ENCODE measurements around the gene MEGF9.

MEGF9 gene

DNA sequence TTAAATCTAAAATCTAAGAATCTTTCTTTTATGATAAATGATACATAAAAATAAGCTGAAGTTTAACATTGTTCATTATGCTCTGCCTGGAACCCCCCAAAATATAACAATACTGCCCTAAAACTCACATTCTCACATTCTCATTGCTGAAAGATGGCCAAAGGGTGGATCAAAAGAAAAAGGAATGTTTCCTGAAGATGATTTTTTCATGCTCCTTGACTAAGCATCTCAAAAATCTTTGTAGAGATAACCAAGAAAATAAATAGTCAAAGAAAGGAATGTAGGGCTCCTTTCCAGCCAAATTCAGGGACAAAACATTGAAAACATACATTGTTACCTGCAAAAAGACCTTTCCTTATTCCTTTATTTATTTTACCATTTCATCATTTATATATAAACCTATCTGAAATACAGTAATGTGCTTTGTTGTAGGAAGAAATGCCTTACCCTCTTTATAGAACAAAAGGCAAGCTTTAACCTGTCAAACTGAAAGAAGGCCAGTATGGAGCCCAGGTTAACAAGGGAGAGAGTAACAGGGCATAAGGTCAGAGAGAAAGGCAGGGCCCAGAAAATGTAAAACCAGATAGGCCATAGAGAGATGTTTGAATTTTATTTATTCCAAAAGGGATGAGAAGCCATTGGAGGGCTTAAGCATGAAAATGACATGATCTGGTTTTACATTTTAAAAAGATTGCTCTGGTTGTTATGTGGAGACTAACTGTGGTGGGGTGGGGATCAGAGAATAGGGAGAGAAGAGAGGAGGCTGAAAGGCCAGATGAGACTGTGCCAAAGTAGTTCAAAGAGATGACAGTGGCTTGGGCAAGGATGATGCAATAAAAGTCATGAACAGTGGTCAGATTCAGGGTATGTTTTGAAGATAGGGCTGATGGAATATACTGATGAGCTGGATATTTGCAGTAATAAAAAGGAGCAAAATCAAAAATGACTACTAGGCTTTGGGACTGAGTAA is 97.0 kb downstream of the MEGF9 start:
- no peak for DNase-seq

DNA sequence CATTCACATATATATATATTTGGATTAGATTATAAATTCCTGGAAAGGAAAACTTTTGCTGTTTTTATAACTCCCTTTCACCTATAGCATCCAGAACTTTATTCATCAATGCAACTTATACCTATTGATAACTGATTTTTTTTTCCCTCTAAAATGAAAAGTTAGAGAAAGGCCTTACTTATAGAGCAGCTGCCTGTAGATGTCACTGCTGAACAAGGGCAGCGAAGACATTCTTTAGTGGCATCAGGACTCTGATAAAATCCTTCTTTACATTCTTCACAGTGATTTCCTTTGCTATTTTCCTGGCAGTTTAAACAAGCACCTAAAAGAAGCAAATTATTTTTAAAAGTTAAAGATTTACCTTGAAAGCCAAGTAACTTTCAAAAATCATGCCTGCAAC is 102.1 kb downstream of the MEGF9 start:
- no peak for DNase-seq

DNA sequence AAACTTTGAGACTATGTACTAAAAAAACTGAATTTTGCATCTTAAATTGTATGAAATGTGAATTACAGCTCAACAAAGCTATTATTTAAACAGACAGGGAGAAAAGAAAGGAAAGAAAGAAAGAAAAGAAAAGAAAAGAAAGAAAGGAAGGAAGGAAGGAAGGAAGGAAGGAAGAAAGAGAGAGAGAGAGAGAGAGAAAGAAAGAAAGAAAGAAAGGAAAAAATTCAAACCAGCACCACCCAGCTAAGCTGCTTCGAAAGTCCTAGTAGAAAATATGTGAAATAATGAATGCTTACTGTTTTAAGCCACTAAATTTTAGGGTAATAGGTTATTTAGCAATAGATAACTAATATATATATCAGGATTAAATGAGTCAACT is 102.6 kb downstream of the MEGF9 start:
- DNase-seq: no peak

DNA sequence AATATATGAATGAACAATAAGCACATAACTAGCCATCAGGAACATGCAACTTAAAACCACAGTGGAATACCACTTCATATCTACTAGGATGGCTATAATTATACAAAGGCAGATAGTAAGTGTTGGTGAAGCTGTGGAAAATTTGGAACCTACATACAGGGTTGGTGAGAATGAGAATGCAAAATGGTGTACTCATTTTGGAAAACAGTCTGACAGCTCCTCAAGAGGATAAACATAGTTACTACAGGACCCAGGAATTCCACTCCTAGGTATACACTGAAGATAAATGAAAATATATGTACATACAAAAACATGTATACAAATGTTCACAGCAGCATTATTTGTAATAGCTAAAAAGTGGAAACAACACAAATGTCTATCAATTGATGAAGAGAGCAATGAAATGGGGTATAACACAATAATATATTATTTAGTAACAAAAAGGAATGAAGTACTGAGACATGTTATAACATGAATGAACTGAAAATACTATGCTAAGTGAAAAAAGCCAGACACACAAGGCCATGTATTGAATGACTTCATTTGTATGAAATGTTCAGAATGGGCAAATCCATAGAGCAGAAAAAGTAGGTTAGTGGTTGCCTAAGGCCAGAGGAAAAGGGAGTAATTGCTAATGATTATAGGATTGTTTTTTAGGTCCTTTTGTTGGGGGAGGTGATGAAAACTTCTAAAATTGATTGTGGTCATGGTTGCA is 103.1 kb downstream of the MEGF9 start:
- DNase-seq: no peak

GRCh38 chr9:120609636-120610035 is 104.6 kb downstream of the MEGF9 start:
- no peak for DNase-seq

- DNase-seq: no peak
Observed at GRCh38 chr9:120608421-120608820, 105.8 kb downstream of the MEGF9 start.

DNA sequence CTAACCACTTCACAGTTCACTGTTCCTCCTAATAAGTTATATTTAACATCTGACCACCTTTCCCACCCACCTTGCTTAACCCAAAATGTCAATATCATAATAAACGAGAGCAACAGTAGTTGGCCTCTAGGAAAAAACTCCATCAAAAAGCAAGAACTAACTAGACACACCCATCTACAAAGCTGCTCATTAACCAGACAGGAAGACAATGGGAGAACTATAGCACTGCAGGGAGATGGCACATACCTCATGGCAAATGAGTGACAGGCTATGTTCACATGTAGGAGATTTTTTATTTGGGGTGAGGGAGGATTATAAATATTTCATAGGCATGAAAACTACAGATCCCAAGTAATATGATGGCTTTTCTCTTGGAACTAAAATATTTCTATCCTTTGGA is 110.7 kb downstream of the MEGF9 start:
- DNase-seq: no peak

DNA sequence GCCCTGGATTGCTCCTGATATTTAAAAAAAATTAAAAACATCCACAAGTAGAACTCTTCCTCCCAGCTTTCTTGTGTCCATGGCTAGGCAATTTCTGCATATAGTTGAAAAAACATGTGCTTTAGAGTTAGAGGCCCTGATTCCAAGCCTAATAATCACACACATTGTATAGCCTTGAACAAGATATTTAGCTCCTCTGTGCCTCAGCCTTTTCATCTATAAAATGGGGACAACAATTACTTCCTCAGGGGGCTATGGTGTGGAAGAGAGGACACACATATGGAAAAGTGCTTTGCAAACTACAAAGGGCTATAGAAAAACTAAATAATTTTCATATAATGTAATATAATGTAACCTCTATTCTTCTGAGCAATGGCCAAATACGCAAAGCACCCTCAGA is 111.3 kb downstream of the MEGF9 start:
- DNase-seq: no peak

DNA sequence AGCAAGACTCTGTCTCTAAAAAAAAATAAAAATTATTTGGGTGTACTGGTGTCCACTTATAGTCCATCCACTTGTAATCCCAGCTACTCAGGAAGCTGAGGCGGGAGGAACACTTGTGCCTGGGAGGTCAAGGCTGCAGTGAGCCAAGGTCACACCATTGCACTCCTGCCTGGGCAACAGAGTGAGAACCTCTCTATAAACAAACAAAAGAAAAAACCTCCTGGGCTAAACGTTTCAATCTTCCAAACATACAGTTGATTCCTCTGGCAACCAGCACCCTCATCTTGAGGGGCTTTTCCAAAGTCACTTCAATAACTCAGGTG is 120.4 kb downstream of the MEGF9 start:
- DNase-seq: no peak

DNA sequence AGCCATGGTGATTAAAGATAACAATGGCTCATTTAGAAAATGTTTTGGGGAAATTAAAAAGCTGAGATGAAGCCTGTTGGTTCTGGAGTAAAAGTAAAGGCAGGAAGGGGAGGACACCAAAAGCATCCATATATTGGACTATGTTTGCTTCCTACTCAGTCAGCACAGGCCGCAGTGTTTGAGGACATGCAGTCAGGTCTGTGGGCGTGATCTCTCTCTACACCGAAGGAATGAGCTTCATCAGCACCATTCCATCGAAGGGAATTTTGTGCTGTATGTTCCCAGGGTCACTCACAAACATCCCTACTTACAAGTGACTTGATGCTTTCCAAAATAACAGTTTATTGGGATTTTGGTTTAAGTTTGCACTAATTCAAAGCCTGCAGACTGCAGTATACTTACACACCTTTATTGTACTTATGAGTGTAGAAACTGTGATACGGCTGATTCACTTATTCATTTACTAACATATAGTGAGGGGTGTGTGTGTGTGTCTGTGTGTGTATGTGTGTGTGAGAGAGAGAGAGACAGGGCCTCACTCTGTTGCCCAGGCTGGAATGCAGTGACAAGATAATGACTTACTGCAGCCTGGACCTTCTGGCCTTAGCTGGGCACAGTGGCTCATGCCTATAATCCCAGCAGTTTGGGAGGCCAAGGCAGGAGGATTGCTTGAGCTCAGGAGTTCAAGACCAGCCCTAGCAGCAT is 120.9 kb downstream of the MEGF9 start:
- DNase-seq: no peak

- DNase-seq: no peak
Observed at GRCh38 chr9:120592210-120592609, 122.1 kb downstream of the MEGF9 start.

DNA sequence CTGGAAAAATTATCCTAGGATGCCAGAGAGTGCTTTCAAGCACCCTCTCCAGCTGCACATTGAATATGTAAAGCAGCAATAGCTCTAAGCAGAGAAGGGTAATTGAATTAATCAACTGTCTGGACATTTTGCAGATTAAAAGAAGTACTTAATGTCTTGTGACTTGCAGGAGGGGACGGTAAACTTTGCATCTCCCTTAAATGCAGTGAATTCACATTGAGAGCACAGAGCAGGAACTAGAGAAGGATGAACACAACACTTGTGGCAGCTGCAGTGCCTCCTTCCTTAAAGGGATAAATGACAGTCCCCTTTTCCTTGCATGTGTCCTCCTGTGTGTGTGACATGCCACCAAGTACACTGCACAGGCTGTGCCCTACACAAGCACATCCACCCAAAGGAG is 126.9 kb downstream of the MEGF9 start:
- DNase-seq: no peak

DNA sequence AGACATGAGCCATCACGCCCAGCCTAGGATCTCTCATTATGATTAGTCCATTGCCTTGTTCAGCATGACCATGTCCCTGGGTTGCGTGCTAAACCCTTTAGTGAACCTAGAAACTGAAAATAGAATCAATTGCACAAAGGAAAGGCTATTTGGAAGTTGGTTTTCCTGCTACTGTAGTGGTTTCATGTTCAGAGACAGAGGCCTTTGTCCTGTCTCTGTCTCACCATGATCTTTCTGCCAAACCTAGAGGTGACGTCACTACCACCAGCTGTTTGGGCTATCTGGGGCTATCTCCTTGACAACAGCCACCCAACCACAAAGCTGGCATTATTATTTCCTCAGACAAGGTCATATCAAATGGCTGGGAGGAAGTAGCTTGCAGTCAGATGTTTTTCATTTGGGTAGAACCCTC is 130.3 kb downstream of the MEGF9 start:
- peak; percentile 52 for DNase-seq

GRCh38 chr9:120580051-120580896 is 134.0 kb downstream of the MEGF9 start, which contains the start of gene CDK5RAP2:
TSS of gene CDK5RAP2 (minus strand) at chr9:120580167. CDS start at chr9:120579978, 189 bp downstream.
- DNase-seq: peak; percentile 99

GRCh38 chr9:120579139-120580050 is 134.9 kb downstream of the MEGF9 start:
- DNase-seq: no peak

DNA sequence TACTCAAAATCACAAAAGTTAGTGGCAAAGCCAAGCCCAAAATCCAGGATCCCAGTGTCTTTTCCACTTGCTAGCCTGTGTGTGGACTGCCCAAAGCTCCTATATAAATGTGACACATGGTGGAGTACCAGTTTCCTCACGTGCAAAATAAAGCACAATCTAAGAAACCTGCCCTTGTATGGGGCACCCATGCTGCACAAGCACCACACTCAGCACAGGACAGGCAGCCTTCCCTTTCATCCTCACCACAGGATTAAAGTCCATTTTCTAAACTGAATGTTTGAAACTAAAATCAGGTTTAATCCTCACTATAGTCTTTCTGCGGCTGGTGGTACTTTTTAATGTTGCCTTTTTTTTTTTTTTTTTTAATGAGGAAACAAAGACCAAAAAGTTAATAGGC is 139.8 kb downstream of the MEGF9 start:
- DNase-seq: no peak

GRCh38 chr9:120572472-120572871 is 141.8 kb downstream of the MEGF9 start:
- no peak for DNase-seq

GRCh38 chr9:120571443-120572257 is 142.6 kb downstream of the MEGF9 start:
- DNase-seq: no peak

DNA sequence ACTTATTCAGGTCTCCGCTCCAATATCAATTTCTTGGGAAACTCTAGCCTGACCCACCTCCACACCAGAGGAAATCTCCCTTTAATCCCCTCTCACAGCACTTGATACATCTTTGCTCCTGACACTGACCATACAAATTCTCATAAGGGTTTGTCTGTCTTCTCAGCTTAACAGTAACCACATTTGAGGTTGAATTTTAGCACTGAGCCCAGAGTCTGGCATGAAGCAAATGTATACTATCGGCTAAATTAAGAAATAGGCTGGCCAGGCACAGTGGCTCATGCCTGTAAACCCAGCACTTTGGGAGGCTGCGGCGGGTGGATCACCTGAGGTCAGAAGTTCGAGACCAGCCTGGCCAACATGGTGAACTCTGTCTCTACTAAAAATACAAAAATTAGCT is 144.0 kb downstream of the MEGF9 start:
- DNase-seq: no peak

- no peak for DNase-seq
Observed at GRCh38 chr9:120569556-120569955, 144.7 kb downstream of the MEGF9 start.

GRCh38 chr9:120568816-120569215 is 145.5 kb downstream of the MEGF9 start:
- DNase-seq: no peak

Data from NCI-H345 (cell line).